HG02588 (cell line): ENCODE measurements around the gene METTL15.
"Not testable (repeated sequence)": the region's sequence is repeated elsewhere in the genome, so short reads cannot be mapped to it uniquely, and the experiment has no call there.

ENCODE experiments used
- ATAC-seq: cut with Tn5 transposase; IDR thresholded peaks from one replicate; pipeline ENCODE4 v1.9.1; 2021; ENCODE audit warnings: mild to moderate bottlenecking, moderate library complexity; ENCODE audit not compliant: unreplicated experiment

METTL15 gene

GRCh38 chr11:28378095-28378494 lies 269.9 kb downstream of the METTL15 start:
- not testable (repeated sequence) for ATAC-seq
